Stomach (tissue), 4 donors: ENCODE results near the gene ASTN2.

Experiments
- CTCF ChIP-seq, 7 experiments: fragments of 450-650 bp in 4 of 7; fragments of 200-600 bp in 3 of 7; sonication (generic) in 3 of 7; IDR thresholded peaks; one replicate each; pipeline ENCODE4 v1.5.1; 2016 to 2019; ENCODE audit warnings: antibody characterized with exemption in 7 of 7, control low read depth in 2 of 7, mild to moderate bottlenecking in 1 of 7
- EP300 ChIP-seq: sonication (generic); formaldehyde crosslinking; IDR thresholded peaks from one replicate; pipeline ENCODE4 v1.6.1; 2017; ENCODE audit warnings: antibody characterized with exemption

GRCh38 chr9:116697887-116698286 lies 717.0 kb downstream of the ASTN2 start:
- TF ChIP-seq CTCF (IDR thresholded peaks at IDR 0.05) (no peak), EP300 (no peak)
